H1 (cell line): ENCODE data around the gene SPINT1. TPM values are rescaled to one million over a fixed set of nuclear protein-coding genes. Genes with fewer than 3 reads are reported as not detected.

Experiments used
- BRCA1 ChIP-seq: IDR thresholded peaks from 2 replicates; pipeline ENCODE4 v1.6.1; 2012; ENCODE audit warnings: low read depth, low read length, improper control_type of control experiment
- CHD1 ChIP-seq: IDR thresholded peaks from 2 replicates; pipeline ENCODE4 v1.6.1; 2012; ENCODE audit warnings: low read depth, low read length, improper control_type of control experiment
- JUND ChIP-seq: IDR thresholded peaks from 2 replicates; pipeline ENCODE4 v1.6.1; 2011; ENCODE audit warnings: mild to moderate bottlenecking, improper control_type of control experiment, low read length
- KDM5A ChIP-seq: fragments of 200-600 bp; IDR thresholded peaks from 2 replicates; pipeline ENCODE4 v1.7.1; 2012; ENCODE audit warnings: mild to moderate bottlenecking, low read length, inconsistent platforms, mixed read lengths
- MAFK ChIP-seq: IDR thresholded peaks from 2 replicates; pipeline ENCODE4 v1.6.1; 2012; ENCODE audit warnings: low read depth, mild to moderate bottlenecking, improper control_type of control experiment, low read length
- SP1 ChIP-seq: IDR thresholded peaks from 2 replicates; pipeline ENCODE4 v1.6.1; 2011; ENCODE audit warnings: low read depth, low read length
- polyA plus RNA-seq, 7 experiments: library from polyadenylated mRNA; depleted of rRNA in 3 of 7; stranded (reverse) in 5 of 7; unstranded in 2 of 7; fragments of >200 nt in 5 of 7; fragments of 200-250 nt in 2 of 7; gene quantifications; 1 replicate in 5 of 7; 2 replicates in 1 of 7; 4 replicates in 1 of 7; pipeline versions ENCODE4 v1.2.1 to v1.2.3, GENCODE V29; 2011 to 2013; ENCODE audit warnings: missing spikeins in 2 of 7, mixed read lengths in 2 of 7
- total RNA-seq: library from RNA; stranded (reverse); fragmentation: NEBNext Ultra II Directional; extraction: Animal tissue kit (Norgen Biotek cat#: 25700); gene quantifications from 2 replicates; pipeline ENCODE4 v1.2.1, GENCODE V29; 2021

Gene SPINT1
- total and polyA plus RNA-seq, 2 of the 8 experiments (the other 6 are each of a cell fraction or from before 2014, with no cell fraction given) = 117 to 155 TPM

DNA sequence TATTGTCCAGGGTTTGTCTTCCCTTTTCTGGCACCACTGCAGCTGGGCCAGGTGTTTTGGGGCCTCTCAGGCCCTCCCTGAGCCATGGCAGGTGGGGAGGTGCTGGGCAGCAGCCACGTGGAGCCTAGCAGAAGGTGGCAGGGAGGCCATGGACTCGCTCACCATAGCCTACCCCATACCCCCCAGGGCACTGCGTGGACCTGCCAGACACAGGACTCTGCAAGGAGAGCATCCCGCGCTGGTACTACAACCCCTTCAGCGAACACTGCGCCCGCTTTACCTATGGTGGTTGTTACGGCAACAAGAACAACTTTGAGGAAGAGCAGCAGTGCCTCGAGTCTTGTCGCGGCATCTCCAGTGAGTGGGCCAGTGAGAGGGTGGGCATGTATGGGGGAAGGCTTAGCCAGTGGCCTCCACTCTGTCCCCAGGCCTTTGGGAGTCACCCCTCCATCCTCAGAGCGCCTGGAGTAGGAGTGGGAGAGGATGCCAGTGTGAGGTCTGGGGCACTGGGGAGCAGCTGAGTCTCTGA, 11.9 kb downstream of the SPINT1 start (continued):
- no peak for TF ChIP-seq MAFK
- no peak for TF ChIP-seq JUND
- TF ChIP-seq KDM5A = no peak
- no peak for TF ChIP-seq CHD1
- TF ChIP-seq BRCA1 = no peak
- no peak for TF ChIP-seq SP1
- TF ChIP-seq, all 59 proteins: peak for 0
